Cerebellar nuclear complex (tissue), 1 donor: ENCODE data around the gene SLMAP.
A peak's percentile ranks its signal among the peaks of the same experiment; 100 is the strongest.

ENCODE experiments used
- DNase-seq, 2 experiments: peaks; one replicate each; lab custom pipeline; 2025; lab: John Stamatoyannopoulos, UW

Gene SLMAP

GRCh38 chr3:57755741-57756527, at the start of gene SLMAP:
Gene SLMAP (plus strand): TSS chr3:57756309. CDS start chr3:57757652, 1,343 bp downstream.
- DNase-seq, result peak; percentile 9 to 88

GRCh38 chr3:57706462-57706861, 49.6 kb upstream of the SLMAP start:
- no peak for DNase-seq

GRCh38 chr3:57709031-57709430, 47.1 kb upstream of the SLMAP start:
- no peak for DNase-seq

- DNase-seq, result no peak
These were observed 46.5 kb upstream of the SLMAP start for GRCh38 chr3:57709559-57709958.

- DNase-seq, result no peak
These were observed 40.4 kb upstream of the SLMAP start for GRCh38 chr3:57715686-57716085.

GRCh38 chr3:57717205-57717868, 38.8 kb upstream of the SLMAP start:
- no peak for DNase-seq

- no peak for DNase-seq
These were observed 38.0 kb upstream of the SLMAP start for GRCh38 chr3:57718118-57718517.

GRCh38 chr3:57726397-57726796, 29.7 kb upstream of the SLMAP start:
- no peak for DNase-seq

- DNase-seq, result no peak
These were observed 29.0 kb upstream of the SLMAP start for GRCh38 chr3:57727106-57727505.

GRCh38 chr3:57729334-57730045, 26.6 kb upstream of the SLMAP start:
- DNase-seq, result no peak

- no peak for DNase-seq
These were observed 25.4 kb upstream of the SLMAP start for GRCh38 chr3:57730682-57731081.

GRCh38 chr3:57731311-57731710, 24.8 kb upstream of the SLMAP start:
- no peak for DNase-seq

- no peak for DNase-seq
These were observed 22.3 kb upstream of the SLMAP start for GRCh38 chr3:57733790-57734189.

GRCh38 chr3:57735405-57735804, 20.7 kb upstream of the SLMAP start:
- no peak for DNase-seq

GRCh38 chr3:57737840-57738239, 18.3 kb upstream of the SLMAP start:
- DNase-seq, result no peak

- DNase-seq, result no peak
These were observed 17.7 kb upstream of the SLMAP start for GRCh38 chr3:57738391-57738790.

GRCh38 chr3:57740027-57740426, 16.1 kb upstream of the SLMAP start:
- DNase-seq, result no peak

GRCh38 chr3:57743496-57743895, 12.6 kb upstream of the SLMAP start:
- no peak for DNase-seq

- no peak for DNase-seq
These were observed 11.0 kb upstream of the SLMAP start for GRCh38 chr3:57745101-57745500.

- no peak for DNase-seq
These were observed 9.7 kb upstream of the SLMAP start for GRCh38 chr3:57746156-57747010.

GRCh38 chr3:57749542-57749941, 6.6 kb upstream of the SLMAP start:
- no peak for DNase-seq

GRCh38 chr3:57752307-57752706, 3.8 kb upstream of the SLMAP start:
- no peak for DNase-seq
